HG03280 (cell line): ENCODE results near the gene SCD5.

ENCODE experiments used
- ATAC-seq: cut with Tn5 transposase; IDR thresholded peaks from one replicate; pipeline ENCODE4 v1.9.1; 2021; ENCODE audit warnings: mild to moderate bottlenecking, moderate library complexity; ENCODE audit not compliant: unreplicated experiment

Gene SCD5

GRCh38 chr4:82774711-82775171 lies 23.9 kb downstream of the SCD5 start:
- no peak for ATAC-seq

GRCh38 chr4:82773057-82773456 lies 25.5 kb downstream of the SCD5 start:
- ATAC-seq, result no peak

GRCh38 chr4:82770607-82771006 lies 28.0 kb downstream of the SCD5 start:
- no peak for ATAC-seq

GRCh38 chr4:82765134-82765533 lies 33.5 kb downstream of the SCD5 start:
- no peak for ATAC-seq

- ATAC-seq, result no peak
Observed at GRCh38 chr4:82761229-82761628, 37.4 kb downstream of the SCD5 start.

- ATAC-seq, result no peak
Observed at GRCh38 chr4:82758701-82759685, 39.6 kb downstream of the SCD5 start.

- no peak for ATAC-seq
Observed at GRCh38 chr4:82756061-82756460, 42.5 kb downstream of the SCD5 start.

- ATAC-seq, result no peak
Observed at GRCh38 chr4:82755650-82756049, 42.9 kb downstream of the SCD5 start.

- ATAC-seq, result no peak
Observed at GRCh38 chr4:82754513-82755165, 44.0 kb downstream of the SCD5 start.

- ATAC-seq, result no peak
Observed at GRCh38 chr4:82753725-82754410, 44.7 kb downstream of the SCD5 start.

GRCh38 chr4:82753238-82753637 lies 45.4 kb downstream of the SCD5 start:
- ATAC-seq, result no peak

GRCh38 chr4:82748810-82749470 lies 49.7 kb downstream of the SCD5 start:
- ATAC-seq, result no peak

- no peak for ATAC-seq
Observed at GRCh38 chr4:82747686-82748575, 50.7 kb downstream of the SCD5 start.

GRCh38 chr4:82746705-82747574 lies 51.7 kb downstream of the SCD5 start:
- no peak for ATAC-seq

- ATAC-seq, result no peak
Observed at GRCh38 chr4:82745173-82745842, 53.3 kb downstream of the SCD5 start.

- no peak for ATAC-seq
Observed at GRCh38 chr4:82744284-82744968, 54.2 kb downstream of the SCD5 start.

GRCh38 chr4:82741188-82741587 lies 57.4 kb downstream of the SCD5 start:
- ATAC-seq, result no peak
